Neural cell (in vitro differentiated cells): Measurements from ENCODE around the gene C11orf42. TPM values are rescaled to one million over a fixed set of nuclear protein-coding genes. Genes with fewer than 3 reads are reported as not detected.

Experiments
- H2AFZ ChIP-seq: fragments of 200-600, 300-800 bp; sonication (generic), shearing (Covaris generic); 2 replicates; pipeline ENCODE4 v1.6.0; 2014; ENCODE audit warnings: low read depth, mild to moderate bottlenecking, antibody characterized with exemption, low read length, moderate library complexity
- H3F3A ChIP-seq: fragments of 200-600 bp; shearing (Covaris generic); 2 replicates; pipeline ENCODE4 v1.6.1; 2016; ENCODE audit warnings: mild to moderate bottlenecking, moderate library complexity, mixed read lengths, antibody characterized with exemption, low read length; ENCODE audit not compliant: insufficient read depth, poor library complexity, severe bottlenecking
- H3K27ac ChIP-seq: fragments of 200-600, 300-800 bp; sonication (generic), shearing (Covaris generic); 2 replicates; pipeline ENCODE4 v1.5.1; 2014; ENCODE audit warnings: mild to moderate bottlenecking, low read length, moderate library complexity
- H3K27me3 ChIP-seq: fragments of 300-800, 200-600 bp; sonication (generic), shearing (Covaris generic); 2 replicates; pipeline ENCODE4 v1.6.0; 2014; ENCODE audit warnings: mild to moderate bottlenecking, low read depth, low read length, moderate library complexity; ENCODE audit not compliant: insufficient read depth
- H3K36me3 ChIP-seq: fragments of 300-800, 200-600 bp; sonication (generic), shearing (Covaris generic); 2 replicates; pipeline ENCODE4 v1.5.1; 2014; ENCODE audit warnings: mild to moderate bottlenecking, antibody characterized with exemption, low read length, moderate library complexity; ENCODE audit not compliant: insufficient read depth
- H3K4me2 ChIP-seq: fragments of 300-800, 200-600 bp; sonication (generic), shearing (Covaris generic); 2 replicates; pipeline ENCODE4 v1.6.0; 2014; ENCODE audit warnings: mild to moderate bottlenecking, low read length
- H3K4me3 ChIP-seq: fragments of 300-800, 200-600 bp; sonication (generic), shearing (Covaris generic); 2 replicates; pipeline ENCODE4 v1.5.1; 2014; ENCODE audit warnings: mild to moderate bottlenecking, low read length, moderate library complexity
- H3K79me2 ChIP-seq: fragments of 200-600 bp; shearing (Covaris generic); replicated peaks from 2 replicates; pipeline ENCODE4 v1.6.0; 2014; ENCODE audit warnings: mild to moderate bottlenecking, low read length, moderate library complexity; ENCODE audit not compliant: insufficient read depth
- H3K9ac ChIP-seq: fragments of 300-800, 200-600 bp; sonication (generic), shearing (Covaris generic); 2 replicates; pipeline ENCODE4 v1.6.1; 2016; ENCODE audit warnings: mild to moderate bottlenecking, low read length, mixed read lengths
- H3K9me2 ChIP-seq: fragments of 200-600 bp; shearing (Covaris generic); 2 replicates; pipeline ENCODE4 v1.6.1; 2016; ENCODE audit warnings: mild to moderate bottlenecking, low read length, mixed read lengths; ENCODE audit not compliant: insufficient read depth
- H3K9me3 ChIP-seq: fragments of 200-600, 300-800 bp; sonication (generic), shearing (Covaris generic); 2 replicates; pipeline ENCODE4 v1.6.1; 2016; ENCODE audit warnings: mild to moderate bottlenecking, mixed run types, low read length, moderate library complexity, mixed read lengths
- H4K20me1 ChIP-seq: fragments of 200-600 bp; shearing (Covaris generic); 2 replicates; pipeline ENCODE4 v1.6.1; 2016; ENCODE audit warnings: mild to moderate bottlenecking, mixed run types; ENCODE audit not compliant: insufficient read depth
- EP300 ChIP-seq: fragments of 450-650 bp; conservative IDR thresholded peaks from 2 replicates; pipeline ENCODE4 v1.6.1; 2014; ENCODE audit warnings: antibody characterized with exemption, mild to moderate bottlenecking, moderate library complexity; ENCODE audit not compliant: poor library complexity, severe bottlenecking
- EZH2 ChIP-seq: fragments of 200-600, 300-800 bp; shearing (Covaris generic), sonication (generic); IDR thresholded peaks from 2 replicates; pipeline ENCODE4 v1.6.1; 2014; ENCODE audit warnings: antibody characterized with exemption, low read length, borderline replicate concordance, mild to moderate bottlenecking; ENCODE audit not compliant: insufficient read depth, poor library complexity, severe bottlenecking
- MXI1 ChIP-seq: fragments of 450-650 bp; conservative IDR thresholded peaks from 2 replicates; pipeline ENCODE4 v1.6.1; 2014; ENCODE audit warnings: antibody characterized with exemption, mild to moderate bottlenecking; ENCODE audit not compliant: poor library complexity, severe bottlenecking
- POLR2AphosphoS5 ChIP-seq: IDR thresholded peaks from 2 replicates; pipeline ENCODE4 v1.6.1; 2012
- RAD21 ChIP-seq: fragments of 450-650 bp; conservative IDR thresholded peaks from 2 replicates; pipeline ENCODE4 v1.6.1; 2014; ENCODE audit warnings: antibody characterized with exemption, mild to moderate bottlenecking, moderate library complexity
- SMC3 ChIP-seq: fragments of 450-650 bp; conservative IDR thresholded peaks from 2 replicates; pipeline ENCODE4 v1.6.1; 2014; ENCODE audit warnings: antibody characterized with exemption, mild to moderate bottlenecking, moderate library complexity; ENCODE audit not compliant: poor library complexity
- TAF1 ChIP-seq: IDR thresholded peaks from 2 replicates; pipeline ENCODE4 v1.6.1; 2012; ENCODE audit warnings: low read depth
- polyA plus RNA-seq: library from polyadenylated mRNA; depleted of rRNA; stranded (reverse); fragments of >200 nt; gene quantifications from 2 replicates; pipeline ENCODE4 v1.2.3, GENCODE V29; 2014
- TF ChIP-seq, protein P1 (sequence below): IDR thresholded peaks from 2 replicates; pipeline ENCODE4 v1.6.1; 2012; ENCODE audit warnings: borderline replicate concordance
- TF ChIP-seq, protein P2 (sequence below): fragments of 450-650 bp; IDR thresholded peaks from 2 replicates; pipeline ENCODE4 v1.5.1; 2014; ENCODE audit warnings: antibody characterized with exemption, mild to moderate bottlenecking, moderate library complexity; ENCODE audit not compliant: poor library complexity, severe bottlenecking

The C11orf42 gene
- polyA plus RNA-seq, 1 donor from 2014 or later, result not detected

DNA sequence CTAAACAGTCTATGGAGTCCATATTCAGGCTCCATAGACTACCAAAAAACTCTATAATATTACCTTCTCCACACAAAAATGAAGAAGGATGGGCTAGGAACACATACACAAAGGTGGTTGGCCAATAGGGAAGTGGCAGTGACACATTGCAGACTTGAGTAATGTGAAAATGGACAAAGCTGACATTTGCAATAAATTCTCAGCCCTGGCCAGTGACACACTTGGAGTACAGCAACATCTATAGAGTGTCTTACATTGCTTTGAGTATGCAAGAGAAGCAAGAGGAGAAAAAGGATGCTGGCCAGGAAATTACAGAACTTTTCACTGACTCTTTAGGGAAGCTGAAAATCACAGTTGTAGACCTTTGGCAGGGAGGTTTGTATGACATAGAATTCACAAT is 13.6 kb upstream of the C11orf42 start:
- no peaks in the 10 kb centered on the region for H3K36me3 ChIP-seq
- H3F3A ChIP-seq, result no peaks in the 10 kb centered on the region
- H3K4me3 ChIP-seq, result no peak overlapping the region
- no peaks in the 10 kb centered on the region for H3K27me3 ChIP-seq
- TF ChIP-seq POLR2AphosphoS5, result no peak
- TF ChIP-seq, protein P1, sequence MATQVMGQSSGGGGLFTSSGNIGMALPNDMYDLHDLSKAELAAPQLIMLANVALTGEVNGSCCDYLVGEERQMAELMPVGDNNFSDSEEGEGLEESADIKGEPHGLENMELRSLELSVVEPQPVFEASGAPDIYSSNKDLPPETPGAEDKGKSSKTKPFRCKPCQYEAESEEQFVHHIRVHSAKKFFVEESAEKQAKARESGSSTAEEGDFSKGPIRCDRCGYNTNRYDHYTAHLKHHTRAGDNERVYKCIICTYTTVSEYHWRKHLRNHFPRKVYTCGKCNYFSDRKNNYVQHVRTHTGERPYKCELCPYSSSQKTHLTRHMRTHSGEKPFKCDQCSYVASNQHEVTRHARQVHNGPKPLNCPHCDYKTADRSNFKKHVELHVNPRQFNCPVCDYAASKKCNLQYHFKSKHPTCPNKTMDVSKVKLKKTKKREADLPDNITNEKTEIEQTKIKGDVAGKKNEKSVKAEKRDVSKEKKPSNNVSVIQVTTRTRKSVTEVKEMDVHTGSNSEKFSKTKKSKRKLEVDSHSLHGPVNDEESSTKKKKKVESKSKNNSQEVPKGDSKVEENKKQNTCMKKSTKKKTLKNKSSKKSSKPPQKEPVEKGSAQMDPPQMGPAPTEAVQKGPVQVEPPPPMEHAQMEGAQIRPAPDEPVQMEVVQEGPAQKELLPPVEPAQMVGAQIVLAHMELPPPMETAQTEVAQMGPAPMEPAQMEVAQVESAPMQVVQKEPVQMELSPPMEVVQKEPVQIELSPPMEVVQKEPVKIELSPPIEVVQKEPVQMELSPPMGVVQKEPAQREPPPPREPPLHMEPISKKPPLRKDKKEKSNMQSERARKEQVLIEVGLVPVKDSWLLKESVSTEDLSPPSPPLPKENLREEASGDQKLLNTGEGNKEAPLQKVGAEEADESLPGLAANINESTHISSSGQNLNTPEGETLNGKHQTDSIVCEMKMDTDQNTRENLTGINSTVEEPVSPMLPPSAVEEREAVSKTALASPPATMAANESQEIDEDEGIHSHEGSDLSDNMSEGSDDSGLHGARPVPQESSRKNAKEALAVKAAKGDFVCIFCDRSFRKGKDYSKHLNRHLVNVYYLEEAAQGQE, result no peak
- no peak for TF ChIP-seq EP300
- TF ChIP-seq SMC3, result no peak
- no peak for TF ChIP-seq MXI1
- no peak overlapping the region for H3K9ac ChIP-seq
- H2AFZ ChIP-seq, result no peak overlapping the region
- no peaks in the 10 kb centered on the region for H3K9me3 ChIP-seq
- no peaks in the 10 kb centered on the region for H3K79me2 ChIP-seq
- H3K9me2 ChIP-seq, result no peaks in the 10 kb centered on the region
- no peak overlapping the region for H3K4me2 ChIP-seq
- no peak overlapping the region for H3K27ac ChIP-seq
- no peaks in the 10 kb centered on the region for H4K20me1 ChIP-seq

DNA sequence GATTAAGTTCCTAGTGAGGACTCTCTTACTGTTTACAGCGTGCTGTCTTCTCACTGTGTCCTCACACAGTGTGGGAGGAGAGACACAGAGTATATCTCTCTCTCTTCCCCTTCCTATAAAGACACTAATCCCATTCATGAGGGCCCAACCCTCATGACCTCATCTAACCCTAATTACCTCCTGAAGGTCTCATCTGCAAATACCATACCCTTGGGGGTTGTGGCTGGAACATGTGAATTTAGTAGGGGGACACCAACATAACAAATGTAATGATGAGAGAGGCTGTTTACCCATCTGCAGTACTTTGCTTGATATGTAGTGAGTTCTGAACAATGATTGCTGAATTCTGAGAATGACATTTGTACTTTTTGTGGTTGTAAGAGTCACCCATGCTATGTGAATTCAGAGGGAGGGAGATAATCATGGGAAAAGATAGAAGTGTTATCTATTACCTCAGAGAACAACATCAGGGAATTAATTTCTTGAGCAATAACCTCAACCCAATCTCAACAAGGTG is 11.2 kb upstream of the C11orf42 start:
- no peaks in the 10 kb centered on the region for H3K36me3 ChIP-seq
- no peaks in the 10 kb centered on the region for H3F3A ChIP-seq
- no peak overlapping the region for H3K4me2 ChIP-seq
- H2AFZ ChIP-seq, result no peak overlapping the region
- TF ChIP-seq MXI1 (no peak), EP300 (no peak)
- H3K4me3 ChIP-seq, result no peak overlapping the region
- H3K27ac ChIP-seq, result no peak overlapping the region
- H3K27me3 ChIP-seq, result no peaks in the 10 kb centered on the region
- no peaks in the 10 kb centered on the region for H3K79me2 ChIP-seq
- no peak overlapping the region for H3K9ac ChIP-seq
- no peaks in the 10 kb centered on the region for H3K9me2 ChIP-seq
- no peaks in the 10 kb centered on the region for H4K20me1 ChIP-seq
- H3K9me3 ChIP-seq, result no peaks in the 10 kb centered on the region

DNA sequence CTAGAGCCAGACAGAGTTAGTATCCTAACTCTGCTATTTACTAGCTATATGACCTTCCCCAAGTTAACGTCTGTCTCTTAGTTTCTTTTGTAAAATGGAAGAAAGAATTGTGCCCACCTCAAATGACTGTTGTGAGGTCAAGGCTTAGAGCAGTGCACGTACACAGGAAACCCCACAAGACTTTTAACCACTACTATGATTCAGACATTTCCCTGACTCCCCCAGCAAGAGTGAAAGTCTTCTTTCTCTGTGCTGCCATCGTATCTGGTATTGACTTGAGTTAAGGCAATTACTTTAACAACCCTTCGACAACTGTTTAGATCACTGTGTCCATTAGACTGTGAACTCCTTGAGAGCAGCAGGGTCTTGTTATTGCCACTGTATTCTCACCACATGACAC is 9.0 kb upstream of the C11orf42 start:
- TF ChIP-seq TAF1 (no peak), RAD21 (no peak), EP300 (no peak), EZH2 (no peak), MXI1 (no peak), POLR2AphosphoS5 (no peak), SMC3 (no peak)
- TF ChIP-seq, protein P1, result no peak
- TF ChIP-seq, protein P2, sequence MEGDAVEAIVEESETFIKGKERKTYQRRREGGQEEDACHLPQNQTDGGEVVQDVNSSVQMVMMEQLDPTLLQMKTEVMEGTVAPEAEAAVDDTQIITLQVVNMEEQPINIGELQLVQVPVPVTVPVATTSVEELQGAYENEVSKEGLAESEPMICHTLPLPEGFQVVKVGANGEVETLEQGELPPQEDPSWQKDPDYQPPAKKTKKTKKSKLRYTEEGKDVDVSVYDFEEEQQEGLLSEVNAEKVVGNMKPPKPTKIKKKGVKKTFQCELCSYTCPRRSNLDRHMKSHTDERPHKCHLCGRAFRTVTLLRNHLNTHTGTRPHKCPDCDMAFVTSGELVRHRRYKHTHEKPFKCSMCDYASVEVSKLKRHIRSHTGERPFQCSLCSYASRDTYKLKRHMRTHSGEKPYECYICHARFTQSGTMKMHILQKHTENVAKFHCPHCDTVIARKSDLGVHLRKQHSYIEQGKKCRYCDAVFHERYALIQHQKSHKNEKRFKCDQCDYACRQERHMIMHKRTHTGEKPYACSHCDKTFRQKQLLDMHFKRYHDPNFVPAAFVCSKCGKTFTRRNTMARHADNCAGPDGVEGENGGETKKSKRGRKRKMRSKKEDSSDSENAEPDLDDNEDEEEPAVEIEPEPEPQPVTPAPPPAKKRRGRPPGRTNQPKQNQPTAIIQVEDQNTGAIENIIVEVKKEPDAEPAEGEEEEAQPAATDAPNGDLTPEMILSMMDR, result no peak
- Histone ChIP-seq H3K27me3 (no peaks in the 10 kb centered on the region), H3K36me3 (no peaks in the 10 kb centered on the region), H4K20me1 (no peaks in the 10 kb centered on the region), H2AFZ (no peak overlapping the region), H3K9me2 (no peaks in the 10 kb centered on the region), H3F3A (no peaks in the 10 kb centered on the region), H3K27ac (no peak overlapping the region), H3K9ac (no peak overlapping the region), H3K79me2 (no peaks in the 10 kb centered on the region), H3K4me2 (no peak overlapping the region), H3K4me3 (no peak overlapping the region), H3K9me3 (no peaks in the 10 kb centered on the region)
